ENCODE data around the gene EVI2A.
"Not testable (repeated sequence)": the region's sequence is repeated elsewhere in the genome, so short reads cannot be mapped to it uniquely, and the experiment has no call there.

Gene EVI2A

GRCh38 chr17:31294231-31294630 lies 27.2 kb downstream of the EVI2A start:
- DNase-seq (ENCODE audit: low read depth, low spot score): no peak
- no peak for TF ChIP-seq POLR2AphosphoS5 (IDR thresholded peaks at IDR 0.05; ENCODE audit: borderline replicate concordance, low read depth, low read length)
- no peak for TF ChIP-seq FOXP2 (optimal IDR thresholded peaks at IDR 0.05; ENCODE audit: control extremely low read depth, extremely low read length, insufficient read depth)
- TF ChIP-seq EZH2 (IDR thresholded peaks at IDR 0.05): no peak
- Histone ChIP-seq H3K27ac (no peak overlapping the region), H3K9ac (ENCODE audit: insufficient read length) (no peak overlapping the region), H3K9me3 (ENCODE audit: low read depth, low read length) (no peaks in the 10 kb centered on the region), H3K4me3 (no peak overlapping the region), H3K36me3 (ENCODE audit: insufficient read depth, low read length) (peaks cover 8% of the 10 kb centered on the region)

- H3K36me3 ChIP-seq (ENCODE audit: insufficient read depth, low read length): peaks cover 8% of the 10 kb centered on the region
- no peak overlapping the region for H3K27ac ChIP-seq
- H3K4me3 ChIP-seq: no peak overlapping the region
- H3K9ac ChIP-seq (ENCODE audit: insufficient read length): no peak overlapping the region
- H3K9me3 ChIP-seq (ENCODE audit: low read depth, low read length): no peaks in the 10 kb centered on the region
- TF ChIP-seq EZH2 (IDR thresholded peaks at IDR 0.05) (no peak), POLR2AphosphoS5 (IDR thresholded peaks at IDR 0.05; ENCODE audit: borderline replicate concordance, low read depth, low read length) (no peak), FOXP2 (optimal IDR thresholded peaks at IDR 0.05; ENCODE audit: control extremely low read depth, extremely low read length, insufficient read depth) (no peak)
- DNase-seq (ENCODE audit: low read depth, low spot score): no peak
These were observed 27.8 kb downstream of the EVI2A start for GRCh38 chr17:31293581-31293980.

- Histone ChIP-seq H3K4me3 (no peak overlapping the region), H3K9ac (ENCODE audit: insufficient read length) (no peak overlapping the region), H3K27ac (no peak overlapping the region), H3K36me3 (ENCODE audit: insufficient read depth, low read length) (peaks cover 12% of the 10 kb centered on the region), H3K9me3 (ENCODE audit: low read depth, low read length) (no peaks in the 10 kb centered on the region)
- DNase-seq (ENCODE audit: low read depth, low spot score): no peak
- TF ChIP-seq FOXP2 (optimal IDR thresholded peaks at IDR 0.05; ENCODE audit: control extremely low read depth, extremely low read length, insufficient read depth) (no peak), POLR2AphosphoS5 (IDR thresholded peaks at IDR 0.05; ENCODE audit: borderline replicate concordance, low read depth, low read length) (no peak), EZH2 (IDR thresholded peaks at IDR 0.05) (no peak)
These were observed 29.6 kb downstream of the EVI2A start for GRCh38 chr17:31291820-31292219.

GRCh38 chr17:31289790-31290189 lies 31.6 kb downstream of the EVI2A start:
- no peak for DNase-seq (ENCODE audit: low read depth, low spot score)
- no peak overlapping the region for H3K4me3 ChIP-seq
- H3K36me3 ChIP-seq (ENCODE audit: insufficient read depth, low read length): peaks cover 15% of the 10 kb centered on the region
- H3K9me3 ChIP-seq (ENCODE audit: low read depth, low read length): no peaks in the 10 kb centered on the region
- H3K9ac ChIP-seq (ENCODE audit: insufficient read length): no peak overlapping the region
- no peak for TF ChIP-seq FOXP2 (optimal IDR thresholded peaks at IDR 0.05; ENCODE audit: control extremely low read depth, extremely low read length, insufficient read depth)
- TF ChIP-seq EZH2 (IDR thresholded peaks at IDR 0.05): no peak
- no peak for TF ChIP-seq POLR2AphosphoS5 (IDR thresholded peaks at IDR 0.05; ENCODE audit: borderline replicate concordance, low read depth, low read length)
- no peak overlapping the region for H3K27ac ChIP-seq

- DNase-seq (ENCODE audit: low read depth, low spot score); H3K9me3 ChIP-seq (ENCODE audit: low read depth, low read length); H3K9ac ChIP-seq (ENCODE audit: insufficient read length); H3K27ac ChIP-seq; H3K4me3 ChIP-seq: not testable (repeated sequence)
- peaks cover 15% of the 10 kb centered on the region for H3K36me3 ChIP-seq (ENCODE audit: insufficient read depth, low read length)
These were observed 33.5 kb downstream of the EVI2A start for GRCh38 chr17:31287932-31288331.

GRCh38 chr17:31286587-31286986 lies 34.8 kb downstream of the EVI2A start:
- Histone ChIP-seq H3K9ac (ENCODE audit: insufficient read length) (no peak overlapping the region), H3K4me3 (no peak overlapping the region), H3K27ac (no peak overlapping the region), H3K36me3 (ENCODE audit: insufficient read depth, low read length) (peaks cover 11% of the 10 kb centered on the region), H3K9me3 (ENCODE audit: low read depth, low read length) (no peaks in the 10 kb centered on the region)
- no peak for DNase-seq (ENCODE audit: low read depth, low spot score)
- TF ChIP-seq EZH2 (IDR thresholded peaks at IDR 0.05): no peak
- no peak for TF ChIP-seq POLR2AphosphoS5 (IDR thresholded peaks at IDR 0.05; ENCODE audit: borderline replicate concordance, low read depth, low read length)
- TF ChIP-seq FOXP2 (optimal IDR thresholded peaks at IDR 0.05; ENCODE audit: control extremely low read depth, extremely low read length, insufficient read depth): no peak

GRCh38 chr17:31283841-31284240 lies 37.6 kb downstream of the EVI2A start:
- H3K36me3 ChIP-seq (ENCODE audit: insufficient read depth, low read length): 0 out of 2 replicates have a peak, but pooled peaks cover 12% of the 10 kb centered on the region
- DNase-seq (ENCODE audit: low read depth, low spot score): no peak
- no peak overlapping the region for H3K9ac ChIP-seq (ENCODE audit: insufficient read length)
- TF ChIP-seq FOXP2 (optimal IDR thresholded peaks at IDR 0.05; ENCODE audit: control extremely low read depth, extremely low read length, insufficient read depth): no peak
- no peak for TF ChIP-seq POLR2AphosphoS5 (IDR thresholded peaks at IDR 0.05; ENCODE audit: borderline replicate concordance, low read depth, low read length)
- no peak for TF ChIP-seq EZH2 (IDR thresholded peaks at IDR 0.05)
- H3K9me3 ChIP-seq (ENCODE audit: low read depth, low read length): no peaks in the 10 kb centered on the region
- no peak overlapping the region for H3K27ac ChIP-seq
- no peak overlapping the region for H3K4me3 ChIP-seq

GRCh38 chr17:31281061-31281460 lies 40.4 kb downstream of the EVI2A start:
- Histone ChIP-seq H3K4me3 (no peak overlapping the region), H3K9ac (ENCODE audit: insufficient read length) (no peak overlapping the region), H3K27ac (no peak overlapping the region), H3K36me3 (ENCODE audit: insufficient read depth, low read length) (peaks cover 13% of the 10 kb centered on the region; the same call in 1 of the 2 replicates), H3K9me3 (ENCODE audit: low read depth, low read length) (no peaks in the 10 kb centered on the region)
- no peak for DNase-seq (ENCODE audit: low read depth, low spot score)
- no peak for TF ChIP-seq POLR2AphosphoS5 (IDR thresholded peaks at IDR 0.05; ENCODE audit: borderline replicate concordance, low read depth, low read length)

GRCh38 chr17:31279401-31279800 lies 42.0 kb downstream of the EVI2A start:
- peaks cover 23% of the 10 kb centered on the region for H3K36me3 ChIP-seq (ENCODE audit: insufficient read depth, low read length)
- H3K27ac ChIP-seq: no peak overlapping the region
- no peak for DNase-seq (ENCODE audit: low read depth, low spot score)
- TF ChIP-seq FOXP2 (optimal IDR thresholded peaks at IDR 0.05; ENCODE audit: control extremely low read depth, extremely low read length, insufficient read depth) (no peak), POLR2AphosphoS5 (IDR thresholded peaks at IDR 0.05; ENCODE audit: borderline replicate concordance, low read depth, low read length) (no peak), EZH2 (IDR thresholded peaks at IDR 0.05) (no peak)
- H3K9ac ChIP-seq (ENCODE audit: insufficient read length): no peak overlapping the region
- no peaks in the 10 kb centered on the region for H3K9me3 ChIP-seq (ENCODE audit: low read depth, low read length)
- no peak overlapping the region for H3K4me3 ChIP-seq
